Pancreas (tissue), 10 donors: ENCODE data around the gene EEF1AKMT2. TPM values are rescaled to one million over a fixed set of nuclear protein-coding genes. Genes with fewer than 3 reads are reported as not detected.

Source experiments
- ATAC-seq, 4 donors: fragments of 200-7000 bp; cut with Tn5 transposase; one replicate each; pipeline versions ENCODE4 v1.8.0 to v1.9.1; 2020; ENCODE audit warnings: mild to moderate bottlenecking in 4 of 4, moderate library complexity in 4 of 4
- DNase-seq, 6 donors: peaks; one replicate each; pipeline ENCODE4 v3.0.0-alpha.2; 2020
- FAIRE-seq: peaks from 2 replicates; lab custom pipeline; 2012; peaks lifted over from hg19 to GRCh38; lab: Jason Lieb, UNC
- H3K27ac ChIP-seq, 4 donors: fragments of 200-600 bp; sonication (generic); 1 replicate in 3 of 4; 2 replicates in 1 of 4; pipeline versions ENCODE4 v1.5.0 to v1.8.0; 2020
- H3K27me3 ChIP-seq, 4 donors: fragments of 200-600 bp; one replicate each; pipeline ENCODE4 v1.8.0; 2021
- H3K36me3 ChIP-seq, 3 donors: fragments of 200-600 bp; sonication (generic) in 1 of 3; one replicate each; pipeline versions ENCODE4 v1.5.0 to v1.8.0; 2020 to 2021
- H3K4me1 ChIP-seq, 3 donors: fragments of 200-600 bp; one replicate each; pipeline ENCODE4 v1.8.0; 2021
- H3K4me3 ChIP-seq, 4 donors: fragments of 200-600 bp; sonication (generic) in 2 of 4; one replicate each; pipeline versions ENCODE4 v1.5.0 to v1.8.0; 2020 to 2021
- H3K9me3 ChIP-seq, 4 donors: fragments of 200-600 bp; one replicate each; pipeline ENCODE4 v1.8.0; 2021
- whole genome bisulfite sequencing, 2 donors: extraction: QIAGEN DNeasy Blood & Tissue Kit; methylation state at CpG; one replicate each; pipeline ENCODE4 v1.1.7; 2013; 5-methylcytosine and 5-hydroxymethylcytosine counted together
- intact Hi-C, 3 donors: fragments of 100-400 bp; cut with DNase I; formaldehyde crosslinking; loops; one replicate each; pipeline versions ENCODE4 v1.11.1 to v1.14.2; 2022
- polyA plus RNA-seq, 2 donors: library from polyadenylated mRNA; stranded (reverse); fragments of 200-250 nt; gene quantifications; one replicate each; pipeline ENCODE4 v1.2.3, GENCODE V29; 2013
- total RNA-seq, 6 donors: library from RNA; stranded (reverse); fragmentation: NEBNext Ultra II Directional in 4 of 6; extraction: Animal tissue kit (Norgen Biotek cat#: 25700) in 4 of 6; gene quantifications; one replicate each; pipeline versions ENCODE4 v1.2.1 to v1.2.4, GENCODE V29; 2021 to 2023
- TF ChIP-seq, protein P1 (sequence below), 4 donors: fragments of 200-600 bp; sonication (generic) in 3 of 4; IDR thresholded peaks; one replicate each; pipeline versions ENCODE4 v1.5.0 to v1.8.0; 2021; ENCODE audit warnings: antibody characterized with exemption in 4 of 4
- donor health status: healthy with polysubstance abuse.
- donor health status: DM: no; HTN: no; CAD: no; lungs with moderate emphysema.
- donor health status: DM: no; HTN: no; CAD: no.
- donor health status: control.
- donor health status: control.
- donor health status: Bipolar disorder and iron deficiency.
- donor health status: DM: yes; HTN: yes; CAD: no.
- donor health status: DM: no; HTN: no; CAD: no.
- donor health status: DM: no; HTN: no; CAD: no.
- donor health status: DM: yes; HTN: yes; CAD: no.

Gene EEF1AKMT2
- total and polyA plus RNA-seq, 8 donors: 5.7 to 11.9 (median 8.1) TPM

GRCh38 chr10:124713679-124714255 is 77.9 kb downstream of the EEF1AKMT2 start:
- 75 to 78% methylated on average over 10 of the region's 10 CpGs for whole genome bisulfite sequencing, 2 donors
- ATAC-seq (no peak), FAIRE-seq (no peak), DNase-seq (no peak)
- H3K27ac ChIP-seq: no peak overlapping the region
- H3K27me3 ChIP-seq: no peaks in the 10 kb centered on the region
- TF ChIP-seq, protein P1, sequence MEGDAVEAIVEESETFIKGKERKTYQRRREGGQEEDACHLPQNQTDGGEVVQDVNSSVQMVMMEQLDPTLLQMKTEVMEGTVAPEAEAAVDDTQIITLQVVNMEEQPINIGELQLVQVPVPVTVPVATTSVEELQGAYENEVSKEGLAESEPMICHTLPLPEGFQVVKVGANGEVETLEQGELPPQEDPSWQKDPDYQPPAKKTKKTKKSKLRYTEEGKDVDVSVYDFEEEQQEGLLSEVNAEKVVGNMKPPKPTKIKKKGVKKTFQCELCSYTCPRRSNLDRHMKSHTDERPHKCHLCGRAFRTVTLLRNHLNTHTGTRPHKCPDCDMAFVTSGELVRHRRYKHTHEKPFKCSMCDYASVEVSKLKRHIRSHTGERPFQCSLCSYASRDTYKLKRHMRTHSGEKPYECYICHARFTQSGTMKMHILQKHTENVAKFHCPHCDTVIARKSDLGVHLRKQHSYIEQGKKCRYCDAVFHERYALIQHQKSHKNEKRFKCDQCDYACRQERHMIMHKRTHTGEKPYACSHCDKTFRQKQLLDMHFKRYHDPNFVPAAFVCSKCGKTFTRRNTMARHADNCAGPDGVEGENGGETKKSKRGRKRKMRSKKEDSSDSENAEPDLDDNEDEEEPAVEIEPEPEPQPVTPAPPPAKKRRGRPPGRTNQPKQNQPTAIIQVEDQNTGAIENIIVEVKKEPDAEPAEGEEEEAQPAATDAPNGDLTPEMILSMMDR (IDR thresholded peaks at IDR 0.05): no peak
- H3K4me1 ChIP-seq: peaks cover 0 to 8% (median 0%) of the 10 kb centered on the region in 3 donors
- no peaks in the 10 kb centered on the region for H3K36me3 ChIP-seq
- no peak overlapping the region for H3K4me3 ChIP-seq
- no peaks in the 10 kb centered on the region for H3K9me3 ChIP-seq
- intact Hi-C loops: no loop called here

DNA sequence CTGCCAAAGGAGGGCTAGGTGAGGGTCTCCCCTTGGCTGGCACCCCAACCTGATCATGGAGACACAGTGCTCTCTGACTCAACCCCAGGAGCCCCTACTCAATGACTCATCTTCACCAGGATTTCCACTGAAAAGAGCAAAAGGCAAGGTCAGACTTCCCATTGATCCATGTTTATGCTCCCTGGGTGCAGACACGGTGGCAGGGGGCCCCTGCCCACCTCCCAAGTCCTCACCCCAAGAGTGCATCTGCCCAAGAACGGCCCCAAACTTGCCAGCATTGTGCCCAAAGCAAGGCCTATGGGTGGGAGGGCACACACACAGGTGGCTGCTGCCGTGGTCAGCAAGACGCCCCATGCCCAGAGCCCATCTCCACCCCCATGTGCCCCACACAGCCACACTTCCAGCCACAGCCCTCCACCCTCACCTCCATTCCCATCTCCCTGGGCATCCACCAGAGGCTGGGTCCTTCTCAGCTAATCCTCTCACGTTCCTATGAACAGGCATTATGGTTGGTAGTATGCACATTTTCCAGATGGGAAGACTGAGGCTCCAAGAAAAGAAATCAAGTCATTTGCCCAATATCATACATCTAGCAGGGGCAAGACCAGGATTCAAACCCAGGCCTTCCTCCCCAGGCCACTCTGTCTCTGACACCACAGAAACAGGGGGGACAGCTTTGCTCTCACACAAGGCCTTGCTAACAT is 78.8 kb downstream of the EEF1AKMT2 start:
- Histone ChIP-seq H3K27ac (no peak overlapping the region), H3K27me3 (no peaks in the 10 kb centered on the region), H3K4me1 (peaks cover 0 to 13% (median 8%) of the 10 kb centered on the region in 3 donors), H3K9me3 (no peaks in the 10 kb centered on the region), H3K4me3 (no peak overlapping the region), H3K36me3 (no peaks in the 10 kb centered on the region)
- intact Hi-C loops: no loop called here
- TF ChIP-seq, protein P1 (IDR thresholded peaks at IDR 0.05): no peak
- ATAC-seq: no peak
- no peak for DNase-seq
- WGBS, 2 donors: 89 to 96% methylated on average over 5 of the region's 5 CpGs
- no peak for FAIRE-seq

- 86% methylated on average over 7 of the region's 7 CpGs for WGBS, 2 donors
- Histone ChIP-seq H3K9me3 (no peaks in the 10 kb centered on the region), H3K36me3 (no peaks in the 10 kb centered on the region), H3K4me1 (peaks cover 0 to 14% (median 14%) of the 10 kb centered on the region in 3 donors), H3K4me3 (no peak overlapping the region), H3K27me3 (no peaks in the 10 kb centered on the region), H3K27ac (no peak overlapping the region)
- ATAC-seq (no peak), DNase-seq (no peak), FAIRE-seq (no peak)
- intact Hi-C loops: no loop called here
- TF ChIP-seq, protein P1 (IDR thresholded peaks at IDR 0.05): no peak
These were observed 80.5 kb downstream of the EEF1AKMT2 start for GRCh38 chr10:124711145-124711544.

- peaks cover 0 to 14% (median 14%) of the 10 kb centered on the region in 3 donors for H3K4me1 ChIP-seq
- peaks cover 0 to 6% (median 0%) of the 10 kb centered on the region in 3 donors for H3K36me3 ChIP-seq
- H3K27ac ChIP-seq: no peak overlapping the region
- FAIRE-seq (no peak), DNase-seq (no peak), ATAC-seq (no peak)
- TF ChIP-seq, protein P1 (IDR thresholded peaks at IDR 0.05): no peak
- H3K4me3 ChIP-seq: no peak overlapping the region
- no peaks in the 10 kb centered on the region for H3K9me3 ChIP-seq
- no peaks in the 10 kb centered on the region for H3K27me3 ChIP-seq
- intact Hi-C loops: no loop called here
- WGBS, 2 donors: 86 to 87% methylated on average over 14 of the region's 14 CpGs
These were observed 81.3 kb downstream of the EEF1AKMT2 start for GRCh38 chr10:124710266-124710881.
